K562 (cell line): ENCODE measurements around the gene TBCC. TPM values are rescaled to one million over a fixed set of nuclear protein-coding genes. Genes with fewer than 3 reads are reported as not detected.

Experiments
- ASH1L ChIP-seq: fragments of 450-650 bp; IDR thresholded peaks from 2 replicates; pipeline ENCODE4 v1.6.1; 2018; ENCODE audit warnings: borderline replicate concordance, mild to moderate bottlenecking, low read depth; ENCODE audit not compliant: partially characterized antibody
- JUNB ChIP-seq: fragments of 450-650 bp; formaldehyde crosslinking; conservative IDR thresholded peaks from 2 replicates; pipeline ENCODE4 v1.4.0; 2020; ENCODE audit warnings: mild to moderate bottlenecking
- MCM7 ChIP-seq, 2 experiments: fragments of 450-650 bp; IDR thresholded peaks; 2 replicates each; pipeline ENCODE4 v1.6.1; 2016 to 2018
- MTA1 ChIP-seq: fragments of 450-650 bp; IDR thresholded peaks from 2 replicates; pipeline ENCODE4 v1.6.1; 2017; ENCODE audit warnings: borderline replicate concordance
- NCOA2 ChIP-seq, 2 experiments: fragments of 450-650 bp; IDR thresholded peaks; 2 replicates each; pipeline ENCODE4 v1.6.1; 2018; ENCODE audit warnings: mild to moderate bottlenecking in 2 of 2, moderate library complexity in 1 of 2; ENCODE audit not compliant: partially characterized antibody in 2 of 2
- NCOA4 ChIP-seq: fragments of 450-650 bp; IDR thresholded peaks from 2 replicates; pipeline ENCODE4 v1.6.1; 2018; ENCODE audit warnings: mild to moderate bottlenecking; ENCODE audit not compliant: partially characterized antibody
- ZNF133 ChIP-seq: fragments of 250-450 bp; sonication (Bioruptor Pico); IDR thresholded peaks from 2 replicates; pipeline ENCODE4 v1.4.0; 2020; ENCODE audit warnings: mild to moderate bottlenecking
- ZNF146 ChIP-seq: IDR thresholded peaks from one replicate; pipeline ENCODE4 v1.6.1; 2018; ENCODE audit warnings: missing compliant biosample characterization; ENCODE audit not compliant: unreplicated experiment
- polyA plus RNA-seq, 8 experiments: library from polyadenylated mRNA; depleted of rRNA in 4 of 8; stranded (reverse) in 5 of 8; unstranded in 3 of 8; fragments of >200 nt; fragmentation: Nextera tagmentation in 2 of 8; fragmentation: Illumina TruSeq in 1 of 8; extraction: Ambion mirVana in 2 of 8; extraction: Trizol in 1 of 8; gene quantifications; 2 replicates each; pipeline versions ENCODE4 v1.2.1 to v1.2.3, GENCODE V29; 2011 to 2014; ENCODE audit warnings: inconsistent platforms in 1 of 8, missing spikeins in 1 of 8
- total RNA-seq, 7 experiments: library from RNA; depleted of rRNA in 6 of 7; stranded (reverse); fragments of >200 nt in 6 of 7; fragmentation: Illumina TruSeq in 2 of 7; extraction: Trizol in 2 of 7; gene quantifications; 2 replicates each; pipeline versions ENCODE4 v1.2.1 to v1.2.3, GENCODE V29; 2011 to 2021; ENCODE audit warnings: low replicate concordance in 1 of 7
- TF ChIP-seq, protein P1 (sequence below), 2 experiments: IDR thresholded peaks; 2 replicates each; pipeline ENCODE4 v1.6.1; 2011; ENCODE audit warnings: borderline replicate concordance in 1 of 2, control low read depth in 1 of 2, low read depth in 1 of 2, low read length in 1 of 2, mild to moderate bottlenecking in 1 of 2, mixed read lengths in 1 of 2, moderate library complexity in 1 of 2; ENCODE audit not compliant: insufficient read depth in 1 of 2, insufficient read length in 1 of 2, poor library complexity in 1 of 2, severe bottlenecking in 1 of 2; ENCODE audit errors: extremely low read depth in 1 of 2
- TF ChIP-seq, protein P2 (sequence below), 3 experiments: fragments of 200-800 bp in 1 of 3; sonication (Bioruptor generic) in 1 of 3; sonication (generic) in 1 of 3; formaldehyde crosslinking in 1 of 3; IDR thresholded peaks; 2 replicates each; pipeline versions ENCODE4 v1.6.1 to v1.8.0; 2016 to 2022; ENCODE audit warnings: mild to moderate bottlenecking in 2 of 3, missing compliant biosample characterization in 2 of 3, missing genetic modification characterization in 2 of 3, missing genetic modification reagents in 1 of 3
- TF ChIP-seq, protein P3 (sequence below): fragments of 250-450 bp; sonication (Bioruptor Pico); IDR thresholded peaks from 2 replicates; pipeline ENCODE4 v1.5.0; 2020; ENCODE audit warnings: mild to moderate bottlenecking
- TF ChIP-seq, protein P4 (sequence below), 2 experiments: fragments of 450-650 bp in 1 of 2; sonication (generic) in 1 of 2; formaldehyde crosslinking in 1 of 2; IDR thresholded peaks in 1 of 2; conservative IDR thresholded peaks in 1 of 2; 2 replicates each; pipeline versions ENCODE4 v1.6.1 to v1.8.1; 2016 to 2023; ENCODE audit warnings: mild to moderate bottlenecking in 2 of 2, moderate library complexity in 2 of 2, inconsistent platforms in 1 of 2, missing genetic modification reagents in 1 of 2
- TF ChIP-seq, protein P5 (sequence below): fragments of 200-800 bp; sonication (Bioruptor generic); IDR thresholded peaks from 2 replicates; pipeline ENCODE4 v1.6.1; 2016; ENCODE audit warnings: missing genetic modification characterization, missing compliant biosample characterization

The TBCC gene
- total and polyA plus RNA-seq, 9 of the 15 experiments (the other 6 are each of a cell fraction or from before 2014, with no cell fraction given): 2.8 to 34.1 (median 23.3) TPM

DNA sequence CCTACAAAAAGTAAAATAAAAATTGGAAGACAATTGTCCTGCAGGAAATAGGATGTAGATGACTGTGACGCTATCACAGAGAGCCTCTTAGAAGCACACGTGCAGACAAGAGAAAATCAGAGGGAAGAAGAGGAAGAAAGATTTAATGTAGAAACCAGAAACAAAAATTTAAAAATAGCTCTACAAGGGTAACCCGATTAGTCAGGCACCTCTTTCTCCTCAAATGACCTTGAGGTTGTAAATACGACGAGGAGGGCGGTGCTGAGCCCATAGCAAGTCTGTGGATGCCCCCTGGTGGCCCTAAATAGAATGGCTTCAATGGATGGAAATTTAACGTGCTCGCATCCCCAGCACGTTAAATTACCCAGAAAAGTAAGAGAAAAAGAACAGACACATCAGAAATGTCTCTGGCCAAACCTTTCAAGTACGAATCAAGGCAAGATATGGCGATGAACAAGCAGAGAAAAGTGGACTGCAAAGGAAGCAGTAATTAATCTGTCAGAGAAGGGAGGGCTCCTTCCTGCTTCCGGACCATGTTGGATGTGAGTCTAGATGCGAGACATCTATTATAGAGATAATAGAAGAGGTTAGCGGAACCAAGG is 19.3 kb downstream of the TBCC start (continued):
- TF ChIP-seq, protein P1, sequence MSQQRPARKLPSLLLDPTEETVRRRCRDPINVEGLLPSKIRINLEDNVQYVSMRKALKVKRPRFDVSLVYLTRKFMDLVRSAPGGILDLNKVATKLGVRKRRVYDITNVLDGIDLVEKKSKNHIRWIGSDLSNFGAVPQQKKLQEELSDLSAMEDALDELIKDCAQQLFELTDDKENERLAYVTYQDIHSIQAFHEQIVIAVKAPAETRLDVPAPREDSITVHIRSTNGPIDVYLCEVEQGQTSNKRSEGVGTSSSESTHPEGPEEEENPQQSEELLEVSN (IDR thresholded peaks at IDR 0.05; ENCODE audit: borderline replicate concordance in 1 of 2, extremely low read depth in 1 of 2, insufficient read depth in 1 of 2, insufficient read length in 1 of 2, low read depth in 1 of 2, low read length in 1 of 2, poor library complexity in 1 of 2, severe bottlenecking in 1 of 2): no peak
- TF ChIP-seq, protein P2, sequence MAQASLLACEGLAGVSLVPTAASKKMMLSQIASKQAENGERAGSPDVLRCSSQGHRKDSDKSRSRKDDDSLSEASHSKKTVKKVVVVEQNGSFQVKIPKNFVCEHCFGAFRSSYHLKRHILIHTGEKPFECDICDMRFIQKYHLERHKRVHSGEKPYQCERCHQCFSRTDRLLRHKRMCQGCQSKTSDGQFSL (CRISPR knock-in tag; IDR thresholded peaks at IDR 0.05): no peak
- TF ChIP-seq, protein P2 (tag; IDR thresholded peaks at IDR 0.05): no peak; a peak in 1 of 4 replicates
- TF ChIP-seq, protein P3, sequence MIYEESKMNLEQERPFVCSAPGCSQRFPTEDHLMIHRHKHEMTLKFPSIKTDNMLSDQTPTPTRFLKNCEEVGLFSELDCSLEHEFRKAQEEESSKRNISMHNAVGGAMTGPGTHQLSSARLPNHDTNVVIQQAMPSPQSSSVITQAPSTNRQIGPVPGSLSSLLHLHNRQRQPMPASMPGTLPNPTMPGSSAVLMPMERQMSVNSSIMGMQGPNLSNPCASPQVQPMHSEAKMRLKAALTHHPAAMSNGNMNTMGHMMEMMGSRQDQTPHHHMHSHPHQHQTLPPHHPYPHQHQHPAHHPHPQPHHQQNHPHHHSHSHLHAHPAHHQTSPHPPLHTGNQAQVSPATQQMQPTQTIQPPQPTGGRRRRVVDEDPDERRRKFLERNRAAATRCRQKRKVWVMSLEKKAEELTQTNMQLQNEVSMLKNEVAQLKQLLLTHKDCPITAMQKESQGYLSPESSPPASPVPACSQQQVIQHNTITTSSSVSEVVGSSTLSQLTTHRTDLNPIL (CRISPR knock-in tag): no peak
- TF ChIP-seq NCOA4 (no peak), NCOA2 (IDR thresholded peaks at IDR 0.05; ENCODE audit: partially characterized antibody in 2 of 2) (no peak), ASH1L (no peak), ZNF146 (CRISPR knock-in tag) (no peak), JUNB (no peak), MCM7 (IDR thresholded peaks at IDR 0.05) (no peak), MTA1 (no peak; the same call in 1 of the 2 replicates), ZNF133 (CRISPR knock-in tag) (no peak)
- TF ChIP-seq, protein P4, sequence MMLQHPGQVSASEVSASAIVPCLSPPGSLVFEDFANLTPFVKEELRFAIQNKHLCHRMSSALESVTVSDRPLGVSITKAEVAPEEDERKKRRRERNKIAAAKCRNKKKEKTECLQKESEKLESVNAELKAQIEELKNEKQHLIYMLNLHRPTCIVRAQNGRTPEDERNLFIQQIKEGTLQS (IDR thresholded peaks at IDR 0.05): no peak
- TF ChIP-seq, protein P4 (CRISPR knock-in tag; conservative IDR thresholded peaks at IDR 0.05): no peak
- TF ChIP-seq, protein P5, sequence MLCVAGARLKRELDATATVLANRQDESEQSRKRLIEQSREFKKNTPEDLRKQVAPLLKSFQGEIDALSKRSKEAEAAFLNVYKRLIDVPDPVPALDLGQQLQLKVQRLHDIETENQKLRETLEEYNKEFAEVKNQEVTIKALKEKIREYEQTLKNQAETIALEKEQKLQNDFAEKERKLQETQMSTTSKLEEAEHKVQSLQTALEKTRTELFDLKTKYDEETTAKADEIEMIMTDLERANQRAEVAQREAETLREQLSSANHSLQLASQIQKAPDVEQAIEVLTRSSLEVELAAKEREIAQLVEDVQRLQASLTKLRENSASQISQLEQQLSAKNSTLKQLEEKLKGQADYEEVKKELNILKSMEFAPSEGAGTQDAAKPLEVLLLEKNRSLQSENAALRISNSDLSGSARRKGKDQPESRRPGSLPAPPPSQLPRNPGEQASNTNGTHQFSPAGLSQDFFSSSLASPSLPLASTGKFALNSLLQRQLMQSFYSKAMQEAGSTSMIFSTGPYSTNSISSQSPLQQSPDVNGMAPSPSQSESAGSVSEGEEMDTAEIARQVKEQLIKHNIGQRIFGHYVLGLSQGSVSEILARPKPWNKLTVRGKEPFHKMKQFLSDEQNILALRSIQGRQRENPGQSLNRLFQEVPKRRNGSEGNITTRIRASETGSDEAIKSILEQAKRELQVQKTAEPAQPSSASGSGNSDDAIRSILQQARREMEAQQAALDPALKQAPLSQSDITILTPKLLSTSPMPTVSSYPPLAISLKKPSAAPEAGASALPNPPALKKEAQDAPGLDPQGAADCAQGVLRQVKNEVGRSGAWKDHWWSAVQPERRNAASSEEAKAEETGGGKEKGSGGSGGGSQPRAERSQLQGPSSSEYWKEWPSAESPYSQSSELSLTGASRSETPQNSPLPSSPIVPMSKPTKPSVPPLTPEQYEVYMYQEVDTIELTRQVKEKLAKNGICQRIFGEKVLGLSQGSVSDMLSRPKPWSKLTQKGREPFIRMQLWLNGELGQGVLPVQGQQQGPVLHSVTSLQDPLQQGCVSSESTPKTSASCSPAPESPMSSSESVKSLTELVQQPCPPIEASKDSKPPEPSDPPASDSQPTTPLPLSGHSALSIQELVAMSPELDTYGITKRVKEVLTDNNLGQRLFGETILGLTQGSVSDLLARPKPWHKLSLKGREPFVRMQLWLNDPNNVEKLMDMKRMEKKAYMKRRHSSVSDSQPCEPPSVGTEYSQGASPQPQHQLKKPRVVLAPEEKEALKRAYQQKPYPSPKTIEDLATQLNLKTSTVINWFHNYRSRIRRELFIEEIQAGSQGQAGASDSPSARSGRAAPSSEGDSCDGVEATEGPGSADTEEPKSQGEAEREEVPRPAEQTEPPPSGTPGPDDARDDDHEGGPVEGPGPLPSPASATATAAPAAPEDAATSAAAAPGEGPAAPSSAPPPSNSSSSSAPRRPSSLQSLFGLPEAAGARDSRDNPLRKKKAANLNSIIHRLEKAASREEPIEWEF (CRISPR knock-in tag): no peak
